ENCODE data around the gene HID1.
"Not testable (repeated sequence)": the region's sequence is repeated elsewhere in the genome, so short reads cannot be mapped to it uniquely, and the experiment has no call there.

Gene HID1

GRCh38 chr17:74972107-74972972 lies at the start of gene HID1:
Gene HID1, minus strand, starts transcription at chr17:74972759. Its CDS starts 103 bp downstream, at chr17:74972656.
- peak; percentile 80 for DNase-seq (ENCODE audit: low spot score)

GRCh38 chr17:75020331-75021110 lies 48.0 kb upstream of the HID1 start:
- peak; percentile 79 for DNase-seq (ENCODE audit: low spot score)

GRCh38 chr17:75019710-75020109 lies 47.2 kb upstream of the HID1 start:
- DNase-seq (ENCODE audit: low spot score) = peak; percentile 36

- DNase-seq (ENCODE audit: low spot score) = no peak
Observed at GRCh38 chr17:75019146-75019545, 46.6 kb upstream of the HID1 start.

- DNase-seq (ENCODE audit: low spot score) = no peak
Observed at GRCh38 chr17:75013092-75013559, 40.6 kb upstream of the HID1 start.

- DNase-seq (ENCODE audit: low spot score) = peak; percentile 87
Observed at GRCh38 chr17:75012346-75013091, 40.0 kb upstream of the HID1 start, which contains the start of gene MRPL58. Gene MRPL58, plus strand, starts transcription at chr17:75012670. Its CDS starts 17 bp downstream, at chr17:75012687.

GRCh38 chr17:75012096-75012345 lies 39.5 kb upstream of the HID1 start:
- no peak for DNase-seq (ENCODE audit: low spot score)

GRCh38 chr17:75011401-75012095 lies 39.0 kb upstream of the HID1 start:
- DNase-seq (ENCODE audit: low spot score) = peak; percentile 71

- no peak for DNase-seq (ENCODE audit: low spot score)
Observed at GRCh38 chr17:75010683-75011400, 38.3 kb upstream of the HID1 start.

- no peak for DNase-seq (ENCODE audit: low spot score)
Observed at GRCh38 chr17:75009139-75009724, 36.7 kb upstream of the HID1 start.

- no peak for DNase-seq (ENCODE audit: low spot score)
Observed at GRCh38 chr17:75008373-75008772, 35.8 kb upstream of the HID1 start.

GRCh38 chr17:75006653-75007052 lies 34.1 kb upstream of the HID1 start:
- no peak for DNase-seq (ENCODE audit: low spot score)

- DNase-seq (ENCODE audit: low spot score) = not testable (repeated sequence)
Observed at GRCh38 chr17:75006084-75006483, 33.5 kb upstream of the HID1 start.

- DNase-seq (ENCODE audit: low spot score) = no peak
Observed at GRCh38 chr17:75005291-75005690, 32.7 kb upstream of the HID1 start.

- no peak for DNase-seq (ENCODE audit: low spot score)
Observed at GRCh38 chr17:75004371-75004770, 31.8 kb upstream of the HID1 start.

- DNase-seq (ENCODE audit: low spot score) = no peak
Observed at GRCh38 chr17:75003957-75004355, 31.4 kb upstream of the HID1 start.

GRCh38 chr17:75003070-75003956 lies 30.8 kb upstream of the HID1 start:
- no peak for DNase-seq (ENCODE audit: low spot score)

GRCh38 chr17:75001915-75002843 lies 29.6 kb upstream of the HID1 start:
- DNase-seq (ENCODE audit: low spot score) = no peak

GRCh38 chr17:74999523-74999922 lies 27.0 kb upstream of the HID1 start:
- DNase-seq (ENCODE audit: low spot score) = no peak
